Neural cell (in vitro differentiated cells): ENCODE measurements around the gene MFSD1. TPM values are rescaled to one million over a fixed set of nuclear protein-coding genes. Genes with fewer than 3 reads are reported as not detected.

Experiments
- H2AFZ ChIP-seq: fragments of 200-600, 300-800 bp; sonication (generic), shearing (Covaris generic); 2 replicates; pipeline ENCODE4 v1.6.0; 2014; ENCODE audit warnings: low read depth, mild to moderate bottlenecking, antibody characterized with exemption, low read length, moderate library complexity
- H3F3A ChIP-seq: fragments of 200-600 bp; shearing (Covaris generic); 2 replicates; pipeline ENCODE4 v1.6.1; 2016; ENCODE audit warnings: mild to moderate bottlenecking, moderate library complexity, mixed read lengths, antibody characterized with exemption, low read length; ENCODE audit not compliant: insufficient read depth, poor library complexity, severe bottlenecking
- H3K27ac ChIP-seq: fragments of 200-600, 300-800 bp; sonication (generic), shearing (Covaris generic); 2 replicates; pipeline ENCODE4 v1.5.1; 2014; ENCODE audit warnings: mild to moderate bottlenecking, low read length, moderate library complexity
- H3K27me3 ChIP-seq: fragments of 300-800, 200-600 bp; sonication (generic), shearing (Covaris generic); 2 replicates; pipeline ENCODE4 v1.6.0; 2014; ENCODE audit warnings: mild to moderate bottlenecking, low read depth, low read length, moderate library complexity; ENCODE audit not compliant: insufficient read depth
- H3K36me3 ChIP-seq: fragments of 300-800, 200-600 bp; sonication (generic), shearing (Covaris generic); 2 replicates; pipeline ENCODE4 v1.5.1; 2014; ENCODE audit warnings: mild to moderate bottlenecking, antibody characterized with exemption, low read length, moderate library complexity; ENCODE audit not compliant: insufficient read depth
- H3K4me2 ChIP-seq: fragments of 300-800, 200-600 bp; sonication (generic), shearing (Covaris generic); 2 replicates; pipeline ENCODE4 v1.6.0; 2014; ENCODE audit warnings: mild to moderate bottlenecking, low read length
- H3K4me3 ChIP-seq: fragments of 300-800, 200-600 bp; sonication (generic), shearing (Covaris generic); 2 replicates; pipeline ENCODE4 v1.5.1; 2014; ENCODE audit warnings: mild to moderate bottlenecking, low read length, moderate library complexity
- H3K79me2 ChIP-seq: fragments of 200-600 bp; shearing (Covaris generic); replicated peaks from 2 replicates; pipeline ENCODE4 v1.6.0; 2014; ENCODE audit warnings: mild to moderate bottlenecking, low read length, moderate library complexity; ENCODE audit not compliant: insufficient read depth
- H3K9ac ChIP-seq: fragments of 300-800, 200-600 bp; sonication (generic), shearing (Covaris generic); 2 replicates; pipeline ENCODE4 v1.6.1; 2016; ENCODE audit warnings: mild to moderate bottlenecking, low read length, mixed read lengths
- H3K9me2 ChIP-seq: fragments of 200-600 bp; shearing (Covaris generic); 2 replicates; pipeline ENCODE4 v1.6.1; 2016; ENCODE audit warnings: mild to moderate bottlenecking, low read length, mixed read lengths; ENCODE audit not compliant: insufficient read depth
- H3K9me3 ChIP-seq: fragments of 200-600, 300-800 bp; sonication (generic), shearing (Covaris generic); 2 replicates; pipeline ENCODE4 v1.6.1; 2016; ENCODE audit warnings: mild to moderate bottlenecking, mixed run types, low read length, moderate library complexity, mixed read lengths
- H4K20me1 ChIP-seq: fragments of 200-600 bp; shearing (Covaris generic); 2 replicates; pipeline ENCODE4 v1.6.1; 2016; ENCODE audit warnings: mild to moderate bottlenecking, mixed run types; ENCODE audit not compliant: insufficient read depth
- EP300 ChIP-seq: fragments of 450-650 bp; conservative IDR thresholded peaks from 2 replicates; pipeline ENCODE4 v1.6.1; 2014; ENCODE audit warnings: antibody characterized with exemption, mild to moderate bottlenecking, moderate library complexity; ENCODE audit not compliant: poor library complexity, severe bottlenecking
- EZH2 ChIP-seq: fragments of 200-600, 300-800 bp; shearing (Covaris generic), sonication (generic); IDR thresholded peaks from 2 replicates; pipeline ENCODE4 v1.6.1; 2014; ENCODE audit warnings: antibody characterized with exemption, low read length, borderline replicate concordance, mild to moderate bottlenecking; ENCODE audit not compliant: insufficient read depth, poor library complexity, severe bottlenecking
- MXI1 ChIP-seq: fragments of 450-650 bp; conservative IDR thresholded peaks from 2 replicates; pipeline ENCODE4 v1.6.1; 2014; ENCODE audit warnings: antibody characterized with exemption, mild to moderate bottlenecking; ENCODE audit not compliant: poor library complexity, severe bottlenecking
- POLR2AphosphoS5 ChIP-seq: IDR thresholded peaks from 2 replicates; pipeline ENCODE4 v1.6.1; 2012
- RAD21 ChIP-seq: fragments of 450-650 bp; conservative IDR thresholded peaks from 2 replicates; pipeline ENCODE4 v1.6.1; 2014; ENCODE audit warnings: antibody characterized with exemption, mild to moderate bottlenecking, moderate library complexity
- SMC3 ChIP-seq: fragments of 450-650 bp; conservative IDR thresholded peaks from 2 replicates; pipeline ENCODE4 v1.6.1; 2014; ENCODE audit warnings: antibody characterized with exemption, mild to moderate bottlenecking, moderate library complexity; ENCODE audit not compliant: poor library complexity
- TAF1 ChIP-seq: IDR thresholded peaks from 2 replicates; pipeline ENCODE4 v1.6.1; 2012; ENCODE audit warnings: low read depth
- polyA plus RNA-seq: library from polyadenylated mRNA; depleted of rRNA; stranded (reverse); fragments of >200 nt; gene quantifications from 2 replicates; pipeline ENCODE4 v1.2.3, GENCODE V29; 2014
- TF ChIP-seq, protein P1 (sequence below): fragments of 450-650 bp; IDR thresholded peaks from 2 replicates; pipeline ENCODE4 v1.5.1; 2014; ENCODE audit warnings: antibody characterized with exemption, mild to moderate bottlenecking, moderate library complexity; ENCODE audit not compliant: poor library complexity, severe bottlenecking
- TF ChIP-seq, protein P2 (sequence below): IDR thresholded peaks from 2 replicates; pipeline ENCODE4 v1.6.1; 2012; ENCODE audit warnings: borderline replicate concordance

MFSD1 gene
- polyA plus RNA-seq, 1 donor from 2014 or later: 107 TPM

DNA sequence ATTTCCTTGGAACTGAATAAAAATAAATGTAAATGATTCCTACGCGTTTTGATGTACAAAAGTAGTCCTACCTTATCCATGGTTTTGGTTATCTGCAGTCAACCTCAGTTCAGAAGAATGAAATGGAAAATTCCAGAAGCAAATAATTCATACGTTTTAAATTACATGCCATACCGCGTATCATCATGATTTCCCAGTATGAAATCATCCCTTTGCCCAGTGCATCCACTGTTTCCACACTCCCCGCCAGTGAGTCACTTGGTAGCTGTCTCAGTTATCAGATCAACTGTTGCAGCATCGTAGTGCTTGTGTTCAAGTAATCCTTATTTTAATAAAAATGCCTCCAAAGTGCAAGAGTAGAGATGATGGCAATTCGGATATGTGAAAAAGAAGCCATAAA, 9.1 kb upstream of the MFSD1 start:
- no peaks in the 10 kb centered on the region for H3K79me2 ChIP-seq
- H3K9ac ChIP-seq: no peak overlapping the region
- no peaks in the 10 kb centered on the region for H3K9me2 ChIP-seq
- no peak overlapping the region for H2AFZ ChIP-seq
- no peaks in the 10 kb centered on the region for H3K36me3 ChIP-seq
- TF ChIP-seq, protein P1, sequence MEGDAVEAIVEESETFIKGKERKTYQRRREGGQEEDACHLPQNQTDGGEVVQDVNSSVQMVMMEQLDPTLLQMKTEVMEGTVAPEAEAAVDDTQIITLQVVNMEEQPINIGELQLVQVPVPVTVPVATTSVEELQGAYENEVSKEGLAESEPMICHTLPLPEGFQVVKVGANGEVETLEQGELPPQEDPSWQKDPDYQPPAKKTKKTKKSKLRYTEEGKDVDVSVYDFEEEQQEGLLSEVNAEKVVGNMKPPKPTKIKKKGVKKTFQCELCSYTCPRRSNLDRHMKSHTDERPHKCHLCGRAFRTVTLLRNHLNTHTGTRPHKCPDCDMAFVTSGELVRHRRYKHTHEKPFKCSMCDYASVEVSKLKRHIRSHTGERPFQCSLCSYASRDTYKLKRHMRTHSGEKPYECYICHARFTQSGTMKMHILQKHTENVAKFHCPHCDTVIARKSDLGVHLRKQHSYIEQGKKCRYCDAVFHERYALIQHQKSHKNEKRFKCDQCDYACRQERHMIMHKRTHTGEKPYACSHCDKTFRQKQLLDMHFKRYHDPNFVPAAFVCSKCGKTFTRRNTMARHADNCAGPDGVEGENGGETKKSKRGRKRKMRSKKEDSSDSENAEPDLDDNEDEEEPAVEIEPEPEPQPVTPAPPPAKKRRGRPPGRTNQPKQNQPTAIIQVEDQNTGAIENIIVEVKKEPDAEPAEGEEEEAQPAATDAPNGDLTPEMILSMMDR: no peak
- TF ChIP-seq TAF1: no peak
- TF ChIP-seq EZH2: no peak
- no peak for TF ChIP-seq RAD21
- H3K27ac ChIP-seq: no peak overlapping the region
- H3K9me3 ChIP-seq: no peaks in the 10 kb centered on the region
- H4K20me1 ChIP-seq: no peaks in the 10 kb centered on the region
- H3K4me3 ChIP-seq: no peak overlapping the region
- no peaks in the 10 kb centered on the region for H3F3A ChIP-seq
- H3K4me2 ChIP-seq: no peak overlapping the region
- peaks cover 4% of the 10 kb centered on the region for H3K27me3 ChIP-seq

DNA sequence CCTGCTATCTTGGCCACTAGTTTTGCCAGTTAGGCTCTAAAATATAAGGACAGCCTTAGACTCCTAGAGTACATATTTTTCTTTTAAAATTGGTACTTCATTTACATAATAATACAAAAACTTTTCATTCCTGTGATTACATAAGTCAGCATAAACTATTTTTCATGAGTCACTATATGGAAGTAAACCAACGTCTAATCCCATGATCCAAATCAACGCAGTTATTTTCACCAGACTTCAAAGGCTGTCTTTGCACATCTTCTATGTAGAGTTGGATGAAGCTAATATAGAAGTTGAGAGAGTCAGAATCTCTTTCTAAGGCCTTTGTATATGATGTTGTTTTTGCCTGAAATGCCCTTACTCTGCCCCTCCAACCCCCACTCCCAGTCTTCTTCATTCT, 7.6 kb upstream of the MFSD1 start:
- peaks cover 8% of the 10 kb centered on the region for H3K27me3 ChIP-seq
- no peak overlapping the region for H3K27ac ChIP-seq
- TF ChIP-seq EP300 (no peak), MXI1 (no peak), SMC3 (no peak)
- no peak overlapping the region for H2AFZ ChIP-seq
- H4K20me1 ChIP-seq: no peaks in the 10 kb centered on the region
- no peak overlapping the region for H3K4me3 ChIP-seq
- no peaks in the 10 kb centered on the region for H3F3A ChIP-seq
- H3K4me2 ChIP-seq: no peak overlapping the region
- no peaks in the 10 kb centered on the region for H3K36me3 ChIP-seq
- no peaks in the 10 kb centered on the region for H3K9me3 ChIP-seq
- H3K9ac ChIP-seq: no peak overlapping the region
- no peaks in the 10 kb centered on the region for H3K9me2 ChIP-seq
- H3K79me2 ChIP-seq: no peaks in the 10 kb centered on the region

DNA sequence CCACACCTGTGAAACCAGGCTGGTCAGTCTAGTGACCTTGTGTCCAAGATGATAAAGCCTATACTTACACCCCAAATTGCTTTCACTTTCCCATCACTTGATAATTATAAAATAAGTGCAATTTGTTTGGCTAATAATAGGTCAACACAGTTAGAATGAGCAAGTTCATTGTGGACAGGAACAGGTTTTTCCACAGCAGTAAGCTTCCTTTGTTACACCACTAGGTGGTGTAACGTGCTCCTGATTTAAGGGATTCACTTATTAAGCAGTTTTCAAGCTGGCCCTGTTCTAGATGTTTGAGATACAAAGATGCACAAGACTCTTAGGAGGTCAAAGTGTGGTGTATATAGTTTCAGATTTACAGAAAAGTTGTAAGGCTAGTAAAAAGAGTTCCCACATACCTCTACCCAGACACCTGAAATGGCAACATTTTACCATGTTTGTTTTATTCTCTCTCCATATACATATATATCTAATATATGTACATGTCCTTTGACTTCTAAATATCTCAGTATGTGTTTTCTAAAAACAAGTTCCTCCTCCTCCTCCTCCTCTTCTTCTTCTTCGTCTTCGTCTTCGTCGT, 6.8 kb upstream of the MFSD1 start:
- H3K27ac ChIP-seq: no peak overlapping the region
- H3K4me3 ChIP-seq: no peak overlapping the region
- no peaks in the 10 kb centered on the region for H3K79me2 ChIP-seq
- H3K36me3 ChIP-seq: no peaks in the 10 kb centered on the region
- no peak overlapping the region for H3K9ac ChIP-seq
- no peaks in the 10 kb centered on the region for H4K20me1 ChIP-seq
- no peaks in the 10 kb centered on the region for H3K9me2 ChIP-seq
- H3K9me3 ChIP-seq: no peaks in the 10 kb centered on the region
- H3K4me2 ChIP-seq: no peak overlapping the region
- TF ChIP-seq RAD21: peak; percentile 59
- no peak for TF ChIP-seq POLR2AphosphoS5
- TF ChIP-seq EZH2: no peak
- TF ChIP-seq MXI1: no peak
- TF ChIP-seq, protein P2, sequence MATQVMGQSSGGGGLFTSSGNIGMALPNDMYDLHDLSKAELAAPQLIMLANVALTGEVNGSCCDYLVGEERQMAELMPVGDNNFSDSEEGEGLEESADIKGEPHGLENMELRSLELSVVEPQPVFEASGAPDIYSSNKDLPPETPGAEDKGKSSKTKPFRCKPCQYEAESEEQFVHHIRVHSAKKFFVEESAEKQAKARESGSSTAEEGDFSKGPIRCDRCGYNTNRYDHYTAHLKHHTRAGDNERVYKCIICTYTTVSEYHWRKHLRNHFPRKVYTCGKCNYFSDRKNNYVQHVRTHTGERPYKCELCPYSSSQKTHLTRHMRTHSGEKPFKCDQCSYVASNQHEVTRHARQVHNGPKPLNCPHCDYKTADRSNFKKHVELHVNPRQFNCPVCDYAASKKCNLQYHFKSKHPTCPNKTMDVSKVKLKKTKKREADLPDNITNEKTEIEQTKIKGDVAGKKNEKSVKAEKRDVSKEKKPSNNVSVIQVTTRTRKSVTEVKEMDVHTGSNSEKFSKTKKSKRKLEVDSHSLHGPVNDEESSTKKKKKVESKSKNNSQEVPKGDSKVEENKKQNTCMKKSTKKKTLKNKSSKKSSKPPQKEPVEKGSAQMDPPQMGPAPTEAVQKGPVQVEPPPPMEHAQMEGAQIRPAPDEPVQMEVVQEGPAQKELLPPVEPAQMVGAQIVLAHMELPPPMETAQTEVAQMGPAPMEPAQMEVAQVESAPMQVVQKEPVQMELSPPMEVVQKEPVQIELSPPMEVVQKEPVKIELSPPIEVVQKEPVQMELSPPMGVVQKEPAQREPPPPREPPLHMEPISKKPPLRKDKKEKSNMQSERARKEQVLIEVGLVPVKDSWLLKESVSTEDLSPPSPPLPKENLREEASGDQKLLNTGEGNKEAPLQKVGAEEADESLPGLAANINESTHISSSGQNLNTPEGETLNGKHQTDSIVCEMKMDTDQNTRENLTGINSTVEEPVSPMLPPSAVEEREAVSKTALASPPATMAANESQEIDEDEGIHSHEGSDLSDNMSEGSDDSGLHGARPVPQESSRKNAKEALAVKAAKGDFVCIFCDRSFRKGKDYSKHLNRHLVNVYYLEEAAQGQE: no peak
- TF ChIP-seq SMC3: peak; percentile 64
- TF ChIP-seq, protein P1: peak; percentile 56
- TF ChIP-seq TAF1: no peak
- H3F3A ChIP-seq: no peaks in the 10 kb centered on the region
- H2AFZ ChIP-seq: no peak overlapping the region
- peaks cover 8% of the 10 kb centered on the region for H3K27me3 ChIP-seq
